Calu3 (cell line): ENCODE measurements around the gene MVD. TPM values are rescaled to one million over a fixed set of nuclear protein-coding genes. Genes with fewer than 3 reads are reported as not detected.

Source experiments
- BruUV-seq: library from RNA; stranded (reverse); fragments of 400-500 nt; replicated peaks from 2 replicates; lab custom pipeline; 2021; lab: Mats Ljungman, UMichigan
- CTCF ChIA-PET: fragments of 300-600 bp; sonication (Branson Sonifier 250); formaldehyde crosslinking; loops from one replicate; lab custom pipeline; 2022; ENCODE audit warnings: antibody characterized with exemption; lab: Charles Lee
- DNase-seq: peaks from one replicate; pipeline ENCODE4 v3.0.0; 2022
- H3K27ac Mint-ChIP-seq: one replicate; pipeline ENCODE4 v1.8.0; 2022; ENCODE audit warnings: mixed read lengths; ENCODE audit not compliant: unreplicated experiment
- H3K27me3 Mint-ChIP-seq: one replicate; pipeline ENCODE4 v1.8.0; 2022; ENCODE audit warnings: mixed read lengths; ENCODE audit not compliant: unreplicated experiment
- H3K36me3 Mint-ChIP-seq: one replicate; pipeline ENCODE4 v1.8.0; 2022; ENCODE audit warnings: mild to moderate bottlenecking, moderate library complexity, mixed read lengths; ENCODE audit not compliant: insufficient read depth, unreplicated experiment
- H3K4me1 Mint-ChIP-seq: one replicate; pipeline ENCODE4 v1.8.0; 2022; ENCODE audit warnings: mild to moderate bottlenecking, low read depth, mixed read lengths; ENCODE audit not compliant: unreplicated experiment
- H3K4me3 Mint-ChIP-seq: one replicate; pipeline ENCODE4 v1.8.0; 2022; ENCODE audit warnings: mild to moderate bottlenecking, low read depth, moderate library complexity, mixed read lengths; ENCODE audit not compliant: unreplicated experiment
- H3K9me3 Mint-ChIP-seq: one replicate; pipeline ENCODE4 v1.8.0; 2022; ENCODE audit warnings: low read depth, mixed read lengths; ENCODE audit not compliant: unreplicated experiment
- CTCF ChIP-seq: fragments of 200-600 bp; IDR thresholded peaks from one replicate; pipeline ENCODE4 v1.8.0; 2022; ENCODE audit warnings: antibody characterized with exemption; ENCODE audit not compliant: unreplicated experiment
- intact Hi-C: fragments of 100-400 bp; cut with micrococcal nuclease; formaldehyde crosslinking; loops from one replicate; pipeline ENCODE4 v1.10.0; 2022; ENCODE audit not compliant: unreplicated experiment
- total RNA-seq: library from RNA; stranded (reverse); gene quantifications from 2 replicates; pipeline ENCODE4 v1.2.3, GENCODE V29; 2022

The MVD gene
- total RNA-seq, 1 experiment from 2014 or later = 152 TPM

GRCh38 chr16:88691924-88692560, 29.2 kb upstream of the MVD start:
- no peak for DNase-seq
- H3K27me3 Mint-ChIP-seq = peaks cover 34% of the 10 kb centered on the region
- BruUV-seq = no TSS peak
- H3K4me3 Mint-ChIP-seq = no peak overlapping the region
- no peak overlapping the region for H3K27ac Mint-ChIP-seq
- no peak for TF ChIP-seq CTCF
- peaks cover 15% of the 10 kb centered on the region for H3K36me3 Mint-ChIP-seq
- H3K4me1 Mint-ChIP-seq = peaks cover 14% of the 10 kb centered on the region
- CTCF ChIA-PET = no interaction called here
- intact Hi-C loops = no loop called here
- H3K9me3 Mint-ChIP-seq = no peaks in the 10 kb centered on the region

GRCh38 chr16:88691129-88691813, 28.4 kb upstream of the MVD start:
- H3K27ac Mint-ChIP-seq = no peak overlapping the region
- peaks cover 34% of the 10 kb centered on the region for H3K27me3 Mint-ChIP-seq
- H3K4me1 Mint-ChIP-seq = peaks cover 14% of the 10 kb centered on the region
- no TSS peak for BruUV-seq
- no peak overlapping the region for H3K4me3 Mint-ChIP-seq
- no peaks in the 10 kb centered on the region for H3K9me3 Mint-ChIP-seq
- no peak for TF ChIP-seq CTCF
- intact Hi-C loops = no loop called here
- CTCF ChIA-PET = no interaction called here
- no peak for DNase-seq
- peaks cover 16% of the 10 kb centered on the region for H3K36me3 Mint-ChIP-seq

- Mint-ChIP-seq H3K36me3 (peaks cover 21% of the 10 kb centered on the region), H3K27me3 (peaks cover 34% of the 10 kb centered on the region), H3K9me3 (no peaks in the 10 kb centered on the region), H3K27ac (no peak overlapping the region), H3K4me3 (no peak overlapping the region), H3K4me1 (peaks cover 14% of the 10 kb centered on the region)
- intact Hi-C loops = no loop called here
- BruUV-seq = no TSS peak
- no peak for DNase-seq
- CTCF ChIA-PET = no interaction called here
- TF ChIP-seq CTCF = no peak
Measured at GRCh38 chr16:88690341-88691128, 27.6 kb upstream of the MVD start.

DNA sequence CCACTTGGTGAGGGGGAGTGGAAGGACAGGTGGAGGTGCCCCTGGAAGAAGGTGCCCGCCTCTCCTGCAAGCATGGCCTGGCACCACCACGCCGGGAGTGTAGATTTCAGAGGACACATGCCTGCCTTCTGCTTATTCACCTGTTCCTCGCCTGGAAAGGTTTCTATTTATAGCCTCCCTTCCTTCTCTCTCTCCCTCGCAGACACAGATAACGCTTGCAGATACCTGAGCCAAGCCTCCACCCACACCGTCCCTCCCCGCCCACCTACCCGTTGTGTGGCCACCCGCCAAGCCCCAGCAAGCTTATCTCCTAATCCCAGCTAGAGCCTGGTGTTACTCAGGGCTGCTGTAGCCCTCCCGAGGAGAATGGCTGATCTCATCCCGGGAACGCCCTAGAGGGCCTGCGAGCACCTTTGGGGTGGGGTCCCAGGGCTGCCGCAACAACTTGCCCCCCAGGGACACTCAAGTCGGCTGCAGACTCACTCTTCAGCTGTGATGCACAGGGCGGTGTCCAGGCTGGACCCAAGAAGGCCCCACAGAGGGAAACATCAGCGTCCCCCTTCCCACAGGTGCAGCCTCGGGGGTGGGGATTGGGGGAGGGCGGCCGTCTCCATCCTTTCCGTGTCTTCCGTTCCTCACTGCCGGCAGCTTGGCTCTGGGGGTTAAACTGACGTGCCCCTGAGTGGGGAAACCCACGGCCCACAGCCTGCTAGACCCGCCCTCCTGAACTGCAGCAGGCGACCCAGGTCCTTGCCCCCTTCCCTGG, 25.3 kb upstream of the MVD start:
- Mint-ChIP-seq H3K4me1 (peaks cover 14% of the 10 kb centered on the region), H3K4me3 (no peak overlapping the region), H3K9me3 (no peaks in the 10 kb centered on the region), H3K27me3 (peaks cover 53% of the 10 kb centered on the region), H3K27ac (no peak overlapping the region), H3K36me3 (peaks cover 18% of the 10 kb centered on the region)
- CTCF ChIA-PET = interaction anchor here (0.7 kb wide), 1 partner anchor 66 kb away, joined by 5 read pairs; no protein-coding TSS in a partner anchor
- TF ChIP-seq CTCF = no peak
- intact Hi-C loops = no loop called here
- no TSS peak for BruUV-seq
- DNase-seq = peak; percentile 75
